Spleen (tissue), 11 donors: ENCODE data around the gene SINHCAF. TPM values are rescaled to one million over a fixed set of nuclear protein-coding genes. Genes with fewer than 3 reads are reported as not detected.

Experiments used
- DNase-seq: peaks from one replicate; pipeline ENCODE4 v3.0.0-alpha.2; 2020
- H3K27ac ChIP-seq, 8 donors: fragments of 200-600 bp; sonication (generic) in 7 of 8; 1 replicate in 4 of 8; 2 replicates in 4 of 8; pipeline versions ENCODE4 v1.5.0 to v1.8.0; 2016 to 2021; ENCODE audit warnings: inconsistent platforms in 4 of 8, mild to moderate bottlenecking in 4 of 8, moderate library complexity in 1 of 8
- H3K27me3 ChIP-seq, 7 donors: fragments of 200-600 bp; sonication (generic) in 6 of 7; replicated peaks in 1 of 7; 1 replicate in 4 of 7; 2 replicates in 3 of 7; pipeline versions ENCODE4 v1.5.0 to v1.8.0; 2016 to 2021; ENCODE audit warnings: inconsistent platforms in 3 of 7, mild to moderate bottlenecking in 1 of 7
- H3K36me3 ChIP-seq, 6 donors: fragments of 200-600 bp; sonication (generic) in 5 of 6; 1 replicate in 4 of 6; 2 replicates in 2 of 6; pipeline versions ENCODE4 v1.5.0 to v1.8.0; 2016 to 2021; ENCODE audit warnings: inconsistent platforms in 2 of 6
- H3K4me1 ChIP-seq, 6 donors: fragments of 200-600 bp; sonication (generic) in 5 of 6; 1 replicate in 3 of 6; 2 replicates in 3 of 6; pipeline versions ENCODE4 v1.5.0 to v1.8.0; 2016 to 2021; ENCODE audit warnings: inconsistent platforms in 3 of 6
- H3K4me3 ChIP-seq, 8 donors: fragments of 200-600 bp; sonication (generic) in 7 of 8; 1 replicate in 4 of 8; 2 replicates in 4 of 8; pipeline versions ENCODE4 v1.5.0 to v1.8.0; 2016 to 2021; ENCODE audit warnings: inconsistent platforms in 4 of 8, mild to moderate bottlenecking in 4 of 8, moderate library complexity in 2 of 8
- H3K9me3 ChIP-seq, 8 donors: fragments of 200-600 bp; sonication (generic) in 7 of 8; 1 replicate in 4 of 8; 2 replicates in 4 of 8; pipeline versions ENCODE4 v1.5.0 to v1.8.0; 2016 to 2021; ENCODE audit warnings: inconsistent platforms in 4 of 8
- CTCF ChIP-seq, 11 experiments: fragments of 200-600 bp in 7 of 11; fragments of 450-650 bp in 4 of 11; sonication (generic) in 4 of 11; IDR thresholded peaks in 8 of 11; conservative IDR thresholded peaks in 3 of 11; 1 replicate in 7 of 11; 2 replicates in 4 of 11; pipeline versions ENCODE4 v1.4.0 to v1.8.0; 2016 to 2021; ENCODE audit warnings: antibody characterized with exemption in 11 of 11, inconsistent platforms in 4 of 11, mild to moderate bottlenecking in 1 of 11
- POLR2A ChIP-seq, 3 donors: fragments of 450-650 bp; IDR thresholded peaks; one replicate each; pipeline ENCODE4 v1.5.1; 2017; ENCODE audit warnings: antibody characterized with exemption in 3 of 3, mild to moderate bottlenecking in 1 of 3
- POLR2AphosphoS5 ChIP-seq, 3 donors: sonication (generic); formaldehyde crosslinking; IDR thresholded peaks; one replicate each; pipeline ENCODE4 v1.5.1; 2017; ENCODE audit warnings: antibody characterized with exemption in 3 of 3
- WGBS, 5 donors: extraction: QIAGEN DNeasy Blood & Tissue Kit in 3 of 5; methylation state at CpG; one replicate each; pipeline versions ENCODE4 v1.1.5 to v1.1.7; 2013 to 2018; 5-methylcytosine and 5-hydroxymethylcytosine counted together
- intact Hi-C: fragments of 100-400 bp; cut with DNase I; formaldehyde crosslinking; loops from one replicate; pipeline ENCODE4 v1.15.0; 2023; ENCODE audit warnings: low total_unique reads
- polyA plus RNA-seq, 3 donors: library from polyadenylated mRNA; stranded (reverse); fragments of 200-250 nt; gene quantifications; one replicate each; pipeline ENCODE4 v1.2.1, GENCODE V29; 2013
- total RNA-seq, 7 donors: library from RNA; depleted of rRNA in 3 of 7; stranded (reverse); fragments of >200 nt in 3 of 7; fragmentation: NEBNext Ultra II Directional in 4 of 7; extraction: Animal tissue kit (Norgen Biotek cat#: 25700) in 4 of 7; gene quantifications; one replicate each; pipeline versions ENCODE4 v1.1.0 to v1.2.1, GENCODE V29; 2016 to 2021
- donor health status: healthy with polysubstance abuse.
- donor health status: DM: no; HTN: no; CAD: no; lungs with moderate emphysema.
- donor health status: DM: no; HTN: no; CAD: no.
- donor health status: Bipolar disorder and iron deficiency.
- donor health status: healthy.
- donor health status: DM: no; HTN: no; CAD: no.
- donor health status: DM: yes; HTN: yes; CAD: no.

SINHCAF gene
- total and polyA plus RNA-seq, 10 donors: 28.4 to 121 (median 55.9) TPM

- Histone ChIP-seq H3K4me1 (peaks cover 0 to 11% (median 7%) of the 10 kb centered on the region in 6 donors), H3K9me3 (no peaks in the 10 kb centered on the region), H3K4me3 (peak overlapping the region in 2 of 8 donors; percentile 19 to 35), H3K27ac (peak overlapping the region in 1 of 8 donors; percentile 22), H3K27me3 (no peaks in the 10 kb centered on the region), H3K36me3 (no peaks in the 10 kb centered on the region)
- DNase-seq: peak; percentile 13
- TF ChIP-seq POLR2A (IDR thresholded peaks at IDR 0.05) (no peak), CTCF (IDR thresholded peaks at IDR 0.05 in 8 of 11, conservative IDR thresholded peaks at IDR 0.05 in 3 of 11) (no peak), POLR2AphosphoS5 (IDR thresholded peaks at IDR 0.05) (no peak)
- intact Hi-C loops: no loop called here
- WGBS, 5 donors: 65 to 81% (median 67%) methylated on average over 21 of the region's 21 CpGs
These were observed 44.0 kb upstream of the SINHCAF start for GRCh38 chr12:31369712-31370521.

GRCh38 chr12:31368666-31369361 lies 42.9 kb upstream of the SINHCAF start:
- TF ChIP-seq CTCF (IDR thresholded peaks at IDR 0.05 in 8 of 11, conservative IDR thresholded peaks at IDR 0.05 in 3 of 11) (no peak), POLR2AphosphoS5 (IDR thresholded peaks at IDR 0.05) (no peak), POLR2A (IDR thresholded peaks at IDR 0.05) (no peak)
- WGBS, 5 donors: 52 to 60% (median 55%) methylated on average over 8 of the region's 8 CpGs

GRCh38 chr12:31366104-31366621 lies 40.2 kb upstream of the SINHCAF start:
- TF ChIP-seq CTCF (IDR thresholded peaks at IDR 0.05 in 8 of 11, conservative IDR thresholded peaks at IDR 0.05 in 3 of 11) (no peak), POLR2A (IDR thresholded peaks at IDR 0.05) (no peak), POLR2AphosphoS5 (IDR thresholded peaks at IDR 0.05) (no peak)
- H3K36me3 ChIP-seq: no peaks in the 10 kb centered on the region
- peaks cover 0 to 28% (median 22%) of the 10 kb centered on the region in 6 donors for H3K4me1 ChIP-seq
- WGBS, 5 donors: 91 to 93% (median 92%) methylated on average over 11 of the region's 11 CpGs
- no peaks in the 10 kb centered on the region for H3K27me3 ChIP-seq
- H3K4me3 ChIP-seq: no peak overlapping the region
- no peaks in the 10 kb centered on the region for H3K9me3 ChIP-seq
- DNase-seq: no peak
- no peak overlapping the region for H3K27ac ChIP-seq
- intact Hi-C loops: no loop called here

More at GRCh38 chr12:31368666-31369361, 42.9 kb upstream of the SINHCAF start:
- Histone ChIP-seq H3K27me3 (no peaks in the 10 kb centered on the region), H3K9me3 (no peaks in the 10 kb centered on the region), H3K36me3 (no peaks in the 10 kb centered on the region), H3K27ac (no peak overlapping the region), H3K4me3 (no peak overlapping the region), H3K4me1 (peaks cover 0 to 11% (median 7%) of the 10 kb centered on the region in 6 donors)
- DNase-seq: peak; percentile 45
- intact Hi-C loops: no loop called here

GRCh38 chr12:31363831-31364230 lies 37.9 kb upstream of the SINHCAF start:
- TF ChIP-seq CTCF (IDR thresholded peaks at IDR 0.05 in 8 of 11, conservative IDR thresholded peaks at IDR 0.05 in 3 of 11): no peak
- TF ChIP-seq POLR2A (IDR thresholded peaks at IDR 0.05): no peak
- TF ChIP-seq POLR2AphosphoS5 (IDR thresholded peaks at IDR 0.05): no peak
- H3K27me3 ChIP-seq: no peaks in the 10 kb centered on the region
- WGBS, 5 donors: 80 to 88% (median 87%) methylated on average over 2 of the region's 2 CpGs
- H3K27ac ChIP-seq: no peak overlapping the region
- H3K4me3 ChIP-seq: no peak overlapping the region
- no peaks in the 10 kb centered on the region for H3K36me3 ChIP-seq
- H3K4me1 ChIP-seq: peaks cover 0 to 19% (median 15%) of the 10 kb centered on the region in 6 donors
- peak; percentile 30 for DNase-seq
- intact Hi-C loops: no loop called here
- H3K9me3 ChIP-seq: no peaks in the 10 kb centered on the region
